ENCODE data around the gene FRMD4A. TPM values are rescaled to one million over a fixed set of nuclear protein-coding genes. Genes with fewer than 3 reads are reported as not detected.

Gene FRMD4A
- total and polyA plus RNA-seq, 7 donors: 3.0 to 27.8 (median 14.4) TPM

DNA sequence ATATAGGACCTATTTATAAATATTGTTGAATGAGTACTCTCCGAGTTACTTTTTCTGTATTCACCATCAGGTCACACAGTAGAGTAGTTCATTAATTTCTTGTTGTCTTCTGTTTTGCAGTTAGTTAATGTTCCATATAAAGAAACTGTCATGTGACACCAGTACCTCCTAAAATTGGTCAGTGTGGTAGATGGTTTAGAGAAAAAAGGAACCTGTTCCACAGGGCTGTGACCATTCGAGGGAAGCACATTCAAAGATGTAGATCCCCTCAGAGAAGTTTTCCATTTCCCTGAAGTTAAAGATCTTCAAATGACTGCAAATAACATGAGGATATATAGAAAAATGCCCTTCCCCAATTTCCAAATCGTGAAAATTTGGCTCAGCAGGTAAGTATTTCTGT is 698.3 kb downstream of the FRMD4A start:
- Histone ChIP-seq H3K27me3 (no peaks in the 10 kb centered on the region), H3K27ac (peak overlapping the region; percentile 75 to 86 (median 78)), H3K4me1 (peaks cover 0 to 37% (median 27%) of the 10 kb centered on the region in 4 donors), H3K4me3 (no peak overlapping the region), H3K36me3 (peaks cover 0 to 14% (median 2%) of the 10 kb centered on the region in 4 donors), H3K9me3 (no peaks in the 10 kb centered on the region)
- WGBS, 2 donors: 77 to 88% methylated on average over 3 of the region's 3 CpGs
- DNase-seq: no peak
- no peak for TF ChIP-seq EP300 (IDR thresholded peaks at IDR 0.05)
- no peak for TF ChIP-seq POLR2A (IDR thresholded peaks at IDR 0.05)
- no peak for TF ChIP-seq POLR2AphosphoS5 (IDR thresholded peaks at IDR 0.05)
- TF ChIP-seq, protein P1, sequence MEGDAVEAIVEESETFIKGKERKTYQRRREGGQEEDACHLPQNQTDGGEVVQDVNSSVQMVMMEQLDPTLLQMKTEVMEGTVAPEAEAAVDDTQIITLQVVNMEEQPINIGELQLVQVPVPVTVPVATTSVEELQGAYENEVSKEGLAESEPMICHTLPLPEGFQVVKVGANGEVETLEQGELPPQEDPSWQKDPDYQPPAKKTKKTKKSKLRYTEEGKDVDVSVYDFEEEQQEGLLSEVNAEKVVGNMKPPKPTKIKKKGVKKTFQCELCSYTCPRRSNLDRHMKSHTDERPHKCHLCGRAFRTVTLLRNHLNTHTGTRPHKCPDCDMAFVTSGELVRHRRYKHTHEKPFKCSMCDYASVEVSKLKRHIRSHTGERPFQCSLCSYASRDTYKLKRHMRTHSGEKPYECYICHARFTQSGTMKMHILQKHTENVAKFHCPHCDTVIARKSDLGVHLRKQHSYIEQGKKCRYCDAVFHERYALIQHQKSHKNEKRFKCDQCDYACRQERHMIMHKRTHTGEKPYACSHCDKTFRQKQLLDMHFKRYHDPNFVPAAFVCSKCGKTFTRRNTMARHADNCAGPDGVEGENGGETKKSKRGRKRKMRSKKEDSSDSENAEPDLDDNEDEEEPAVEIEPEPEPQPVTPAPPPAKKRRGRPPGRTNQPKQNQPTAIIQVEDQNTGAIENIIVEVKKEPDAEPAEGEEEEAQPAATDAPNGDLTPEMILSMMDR (IDR thresholded peaks at IDR 0.05): no peak
- intact Hi-C loops (cut with DNase I): no loop called here

DNA sequence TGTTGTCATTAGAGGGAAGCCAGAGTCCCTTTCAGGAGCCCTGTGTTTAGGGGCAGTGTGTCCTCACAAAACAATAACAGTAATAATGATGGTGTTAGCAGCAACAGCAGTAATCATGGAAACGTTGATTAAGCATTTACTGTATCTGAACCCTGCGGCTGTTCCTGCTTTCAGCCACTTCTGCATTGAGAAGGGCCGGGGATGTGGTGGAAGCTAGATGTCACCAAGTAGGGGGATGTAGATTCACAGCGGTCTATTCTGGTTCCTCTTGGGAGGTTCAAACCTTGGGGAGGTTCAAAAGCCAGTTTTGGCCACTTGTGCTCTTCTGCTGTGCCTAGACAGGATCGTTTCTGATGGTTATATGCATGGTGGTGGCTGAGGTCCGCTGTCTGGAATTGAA is 699.1 kb downstream of the FRMD4A start:
- intact Hi-C loops (cut with DNase I): no loop called here

DNA sequence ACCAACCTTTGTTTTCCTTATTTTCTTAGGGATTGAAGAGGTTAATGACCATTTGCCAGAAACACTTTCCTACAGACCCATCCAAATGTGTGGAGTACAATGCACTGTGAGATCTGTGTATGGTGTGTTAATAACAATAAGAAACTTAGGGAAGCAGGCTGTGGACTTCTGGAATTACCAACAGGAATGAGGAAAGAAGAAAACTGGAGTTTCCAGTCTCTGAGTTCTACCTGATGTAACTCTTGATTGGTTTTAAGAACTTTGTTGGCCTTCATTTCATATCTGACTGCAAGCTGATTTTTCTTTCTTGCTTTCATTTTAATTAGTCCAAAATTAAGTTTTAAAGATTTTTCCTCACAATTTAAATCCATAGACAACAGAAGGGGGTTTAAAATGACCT is 700.5 kb downstream of the FRMD4A start:
- TF ChIP-seq, protein P1 (IDR thresholded peaks at IDR 0.05): no peak
- no peak for TF ChIP-seq POLR2AphosphoS5 (IDR thresholded peaks at IDR 0.05)
- TF ChIP-seq EP300 (IDR thresholded peaks at IDR 0.05): no peak
- Histone ChIP-seq H3K36me3 (peaks cover 0 to 21% (median 2%) of the 10 kb centered on the region in 4 donors), H3K9me3 (no peaks in the 10 kb centered on the region), H3K4me1 (peaks cover 0 to 37% (median 27%) of the 10 kb centered on the region in 4 donors), H3K27ac (no peak overlapping the region), H3K27me3 (no peaks in the 10 kb centered on the region), H3K4me3 (no peak overlapping the region)
- DNase-seq: no peak
- intact Hi-C loops (cut with DNase I): no loop called here

More for the DNA sequence above, 699.1 kb downstream of the FRMD4A start:
- TF ChIP-seq EP300 (IDR thresholded peaks at IDR 0.05) (no peak), POLR2A (IDR thresholded peaks at IDR 0.05) (no peak), POLR2AphosphoS5 (IDR thresholded peaks at IDR 0.05) (no peak)
- TF ChIP-seq, protein P1 (IDR thresholded peaks at IDR 0.05): no peak
- Histone ChIP-seq H3K4me1 (peaks cover 0 to 37% (median 27%) of the 10 kb centered on the region in 4 donors), H3K27ac (peak overlapping the region; percentile 12 to 86 (median 60)), H3K36me3 (peaks cover 0 to 21% (median 2%) of the 10 kb centered on the region in 4 donors), H3K27me3 (no peaks in the 10 kb centered on the region), H3K4me3 (no peak overlapping the region), H3K9me3 (no peaks in the 10 kb centered on the region)
- DNase-seq: no peak
- WGBS, 2 donors: 89 to 91% methylated on average over 6 of the region's 6 CpGs

DNA sequence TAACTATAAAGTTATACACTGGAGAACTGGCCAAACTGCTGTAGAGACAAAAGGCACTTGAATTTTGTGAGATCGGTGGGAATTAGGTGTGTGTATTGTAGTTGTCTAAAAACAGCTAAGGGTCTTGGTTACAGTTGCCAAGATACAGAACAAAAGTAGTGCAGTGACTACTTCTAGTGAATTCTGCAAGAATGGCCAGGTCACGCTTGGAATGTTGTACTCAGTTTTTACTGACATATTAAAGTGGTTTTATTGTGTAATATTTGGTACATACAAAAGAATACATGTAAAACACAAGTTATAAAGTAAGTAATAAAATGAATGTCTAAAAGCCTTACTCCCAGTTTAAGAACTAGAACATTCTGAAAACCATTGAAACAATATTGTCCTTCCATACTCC is 701.6 kb downstream of the FRMD4A start:
- 79 to 86% methylated on average over 2 of the region's 2 CpGs for WGBS, 2 donors
- intact Hi-C loops (cut with DNase I): no loop called here
- Histone ChIP-seq H3K36me3 (peaks cover 0 to 21% (median 2%) of the 10 kb centered on the region in 4 donors), H3K27ac (peak overlapping the region in 3 of 4 donors; percentile 24 to 61 (median 36)), H3K9me3 (no peaks in the 10 kb centered on the region), H3K27me3 (no peaks in the 10 kb centered on the region), H3K4me3 (no peak overlapping the region), H3K4me1 (peaks cover 0 to 30% (median 20%) of the 10 kb centered on the region in 4 donors)
- DNase-seq: no peak
- no peak for TF ChIP-seq POLR2A (IDR thresholded peaks at IDR 0.05)
- TF ChIP-seq EP300 (IDR thresholded peaks at IDR 0.05): no peak
- TF ChIP-seq, protein P1 (IDR thresholded peaks at IDR 0.05): no peak
- no peak for TF ChIP-seq POLR2AphosphoS5 (IDR thresholded peaks at IDR 0.05)

DNA sequence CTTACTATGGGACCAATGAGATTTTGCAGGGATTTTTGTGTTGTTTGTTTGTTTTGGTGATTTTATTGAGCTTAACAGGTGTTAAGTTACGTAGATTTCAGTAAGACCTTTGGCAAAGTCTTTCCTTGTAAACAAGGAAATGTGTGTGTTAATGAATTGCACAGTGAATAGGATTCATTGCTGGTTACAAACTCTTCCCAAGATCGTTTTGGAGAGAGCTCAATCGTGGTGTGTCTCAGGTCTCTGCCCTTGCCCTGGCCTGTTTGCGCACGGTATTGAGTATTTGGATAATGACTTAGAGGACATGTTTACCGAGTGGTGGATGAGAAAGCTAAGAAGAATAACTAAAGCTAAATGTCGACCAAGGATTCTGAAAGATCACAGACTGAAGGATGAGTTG is 702.1 kb downstream of the FRMD4A start:
- Histone ChIP-seq H3K36me3 (peaks cover 0 to 21% (median 2%) of the 10 kb centered on the region in 4 donors), H3K9me3 (no peaks in the 10 kb centered on the region), H3K4me1 (peaks cover 0 to 26% (median 16%) of the 10 kb centered on the region in 4 donors), H3K27me3 (no peaks in the 10 kb centered on the region), H3K27ac (peak overlapping the region in 3 of 4 donors; percentile 24 to 61 (median 36)), H3K4me3 (no peak overlapping the region)
- TF ChIP-seq POLR2AphosphoS5 (IDR thresholded peaks at IDR 0.05): no peak
- no peak for DNase-seq
- intact Hi-C loops (cut with DNase I): no loop called here
- WGBS, 2 donors: 24 to 55% methylated on average over 7 of the region's 7 CpGs
